ENCODE results near the gene LRRC55. TPM values are rescaled to one million over a fixed set of nuclear protein-coding genes. Genes with fewer than 3 reads are reported as not detected.

LRRC55 gene
- total RNA-seq, 1 experiment from 2014 or later = not detected

- H3K4me1 Mint-ChIP-seq (ENCODE audit: insufficient read depth, unreplicated experiment) = no peaks in the 10 kb centered on the region
- CTCF ChIA-PET = no interaction called here
- no peak for DNase-seq (ENCODE audit: unreplicated experiment)
- BruUV-seq (replicated peaks) = no TSS peak
- no peaks in the 10 kb centered on the region for H3K36me3 Mint-ChIP-seq (ENCODE audit: insufficient read depth, unreplicated experiment)
- no peak overlapping the region for H3K4me3 Mint-ChIP-seq (ENCODE audit: unreplicated experiment)
- no peak overlapping the region for H3K27ac Mint-ChIP-seq (ENCODE audit: low read depth, unreplicated experiment)
- POLR2A ChIA-PET = no interaction called here
- no peak for TF ChIP-seq CTCF (IDR thresholded peaks at IDR 0.05; ENCODE audit: unreplicated experiment)
- peaks cover 42% of the 10 kb centered on the region for H3K27me3 Mint-ChIP-seq (ENCODE audit: insufficient read depth, unreplicated experiment)
- H3K9me3 Mint-ChIP-seq (ENCODE audit: unreplicated experiment) = no peaks in the 10 kb centered on the region
- intact Hi-C loops (cut with micrococcal nuclease) = no loop called here
Observed at GRCh38 chr11:57172031-57172430, 9.7 kb upstream of the LRRC55 start.

GRCh38 chr11:57174656-57175055, 7.1 kb upstream of the LRRC55 start:
- no peak for TF ChIP-seq CTCF (IDR thresholded peaks at IDR 0.05; ENCODE audit: unreplicated experiment)
- POLR2A ChIA-PET = interaction anchor here (1.7 kb wide), 1 partner anchor 133 kb away, joined by 3 read pairs; no protein-coding TSS in a partner anchor
- CTCF ChIA-PET = no interaction called here

DNA sequence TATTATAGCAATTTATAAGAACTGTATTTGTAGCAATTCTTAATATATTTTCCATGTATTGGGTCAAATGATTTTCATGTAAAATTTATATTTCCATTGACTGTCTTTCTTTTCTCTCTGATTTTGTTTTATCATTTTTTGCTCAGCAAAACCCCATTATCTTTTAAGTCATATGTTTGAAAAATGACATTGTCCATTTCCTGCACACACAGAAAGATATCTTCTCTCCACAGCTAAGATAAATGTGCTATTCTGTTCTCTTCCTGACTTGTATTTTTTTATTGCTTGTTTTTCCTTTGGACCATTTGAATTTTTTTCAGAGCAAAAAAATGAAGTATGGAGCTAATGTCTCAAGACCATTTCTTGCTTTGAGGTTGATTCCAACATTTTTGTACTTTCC, 6.3 kb upstream of the LRRC55 start:
- intact Hi-C loops (cut with micrococcal nuclease) = no loop called here
- Mint-ChIP-seq H3K9me3 (ENCODE audit: unreplicated experiment) (no peaks in the 10 kb centered on the region), H3K27ac (ENCODE audit: low read depth, unreplicated experiment) (no peak overlapping the region), H3K27me3 (ENCODE audit: insufficient read depth, unreplicated experiment) (peaks cover 67% of the 10 kb centered on the region), H3K36me3 (ENCODE audit: insufficient read depth, unreplicated experiment) (no peaks in the 10 kb centered on the region), H3K4me3 (ENCODE audit: unreplicated experiment) (no peak overlapping the region), H3K4me1 (ENCODE audit: insufficient read depth, unreplicated experiment) (no peaks in the 10 kb centered on the region)
- CTCF ChIA-PET = interaction anchor here (0.6 to 1.0 kb wide), 2 partner anchors 44 to 68 kb away, joined by 4 to 5 read pairs; no protein-coding TSS in a partner anchor
- POLR2A ChIA-PET = interaction anchor here (1.7 kb wide), 1 partner anchor 132 kb away, joined by 3 read pairs; no protein-coding TSS in a partner anchor
- BruUV-seq (replicated peaks) = no TSS peak
- TF ChIP-seq CTCF (IDR thresholded peaks at IDR 0.05; ENCODE audit: unreplicated experiment) = no peak
- no peak for DNase-seq (ENCODE audit: unreplicated experiment)

More at GRCh38 chr11:57174656-57175055, 7.1 kb upstream of the LRRC55 start:
- Mint-ChIP-seq H3K9me3 (ENCODE audit: unreplicated experiment) (no peaks in the 10 kb centered on the region), H3K27me3 (ENCODE audit: insufficient read depth, unreplicated experiment) (peaks cover 59% of the 10 kb centered on the region), H3K4me3 (ENCODE audit: unreplicated experiment) (no peak overlapping the region), H3K36me3 (ENCODE audit: insufficient read depth, unreplicated experiment) (no peaks in the 10 kb centered on the region), H3K4me1 (ENCODE audit: insufficient read depth, unreplicated experiment) (no peaks in the 10 kb centered on the region), H3K27ac (ENCODE audit: low read depth, unreplicated experiment) (no peak overlapping the region)
- no TSS peak for BruUV-seq (replicated peaks)
- intact Hi-C loops (cut with micrococcal nuclease) = no loop called here
- DNase-seq (ENCODE audit: unreplicated experiment) = no peak

DNA sequence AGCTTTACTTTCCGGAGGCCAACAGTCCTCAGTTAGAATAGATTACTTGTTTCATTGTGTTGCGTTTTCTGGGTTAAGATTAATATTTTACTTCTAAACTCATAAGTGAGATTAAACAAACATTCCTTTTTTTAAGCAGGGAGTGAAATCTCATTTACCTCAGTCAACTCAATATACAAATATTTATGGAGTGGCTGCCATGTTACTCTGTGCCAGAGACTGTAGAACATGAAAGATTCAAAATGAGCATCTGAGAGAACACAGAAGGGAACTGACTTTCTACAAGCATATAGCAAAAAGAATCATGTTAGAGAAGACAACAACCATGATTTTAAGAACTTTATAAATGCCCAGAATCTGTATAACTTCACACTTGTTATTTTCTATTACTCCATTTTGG, 3.4 kb upstream of the LRRC55 start:
- H3K36me3 Mint-ChIP-seq (ENCODE audit: insufficient read depth, unreplicated experiment) = no peaks in the 10 kb centered on the region
- TF ChIP-seq CTCF (IDR thresholded peaks at IDR 0.05; ENCODE audit: unreplicated experiment) = no peak
- no peak overlapping the region for H3K4me3 Mint-ChIP-seq (ENCODE audit: unreplicated experiment)
- no peaks in the 10 kb centered on the region for H3K9me3 Mint-ChIP-seq (ENCODE audit: unreplicated experiment)
- no peaks in the 10 kb centered on the region for H3K4me1 Mint-ChIP-seq (ENCODE audit: insufficient read depth, unreplicated experiment)
- no peak for DNase-seq (ENCODE audit: unreplicated experiment)
- POLR2A ChIA-PET = no interaction called here
- CTCF ChIA-PET = interaction anchor here (0.7 to 1.2 kb wide), 2 partner anchors 71 to 337 kb away, joined by 3 to 4 read pairs; no protein-coding TSS in a partner anchor
- H3K27me3 Mint-ChIP-seq (ENCODE audit: insufficient read depth, unreplicated experiment) = peaks cover 58% of the 10 kb centered on the region
- no TSS peak for BruUV-seq (replicated peaks)
- H3K27ac Mint-ChIP-seq (ENCODE audit: low read depth, unreplicated experiment) = no peak overlapping the region
- intact Hi-C loops (cut with micrococcal nuclease) = no loop called here
